GM12872 (cell line): ENCODE results near the gene VDR.

Experiments used
- CTCF ChIP-seq: IDR thresholded peaks from 3 replicates; pipeline ENCODE4 v1.5.1; 2011; ENCODE audit warnings: low read depth, mild to moderate bottlenecking, low read length, moderate library complexity; ENCODE audit not compliant: insufficient read depth

Gene VDR

GRCh38 chr12:47882781-47883546 lies 21.8 kb downstream of the VDR start:
- no peak for TF ChIP-seq CTCF

- TF ChIP-seq CTCF, result no peak
Measured at GRCh38 chr12:47881826-47882427, 22.9 kb downstream of the VDR start.

GRCh38 chr12:47881051-47881450 lies 23.7 kb downstream of the VDR start:
- TF ChIP-seq CTCF, result no peak

- TF ChIP-seq CTCF, result no peak
Measured at GRCh38 chr12:47878918-47879481, 25.8 kb downstream of the VDR start.

- TF ChIP-seq CTCF, result no peak
Measured at GRCh38 chr12:47878293-47878917, 26.4 kb downstream of the VDR start.

- no peak for TF ChIP-seq CTCF
Measured at GRCh38 chr12:47877081-47877480, 27.7 kb downstream of the VDR start.

- no peak for TF ChIP-seq CTCF
Measured at GRCh38 chr12:47876440-47876960, 28.3 kb downstream of the VDR start.
